ENCODE data around the gene MYLK. TPM values are rescaled to one million over a fixed set of nuclear protein-coding genes. Genes with fewer than 3 reads are reported as not detected.
"Not testable (repeated sequence)": the region's sequence is repeated elsewhere in the genome, so short reads cannot be mapped to it uniquely, and the experiment has no call there.

Gene MYLK
- total RNA-seq, 1 donor from 2014 or later: 80.3 TPM

DNA sequence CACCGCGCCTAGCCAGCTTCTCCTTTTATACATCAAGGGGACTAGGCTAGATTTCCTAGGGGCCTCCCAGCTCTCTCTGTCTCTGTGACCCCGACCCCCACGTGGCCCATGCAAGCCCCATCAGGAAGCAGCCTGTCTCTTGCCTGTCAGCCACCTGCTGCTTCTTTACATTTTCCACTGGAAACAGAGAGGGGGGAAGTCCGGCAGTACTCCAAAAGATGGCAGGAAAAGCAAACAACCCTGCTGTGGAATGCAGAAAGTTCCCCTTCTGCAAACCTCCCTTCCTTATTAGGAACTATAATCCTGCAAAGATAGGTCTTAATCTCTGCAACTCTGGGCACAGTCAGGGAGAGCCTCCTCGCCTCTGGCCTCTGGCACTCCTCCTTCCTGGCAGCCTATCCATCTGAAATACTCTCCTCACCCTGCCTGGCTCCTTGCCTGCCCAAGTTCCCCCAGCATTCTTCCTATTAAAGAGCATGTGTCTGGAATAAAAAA lies 251.9 kb downstream of the MYLK start:
- no peak for DNase-seq (ENCODE audit: low spot score)

DNA sequence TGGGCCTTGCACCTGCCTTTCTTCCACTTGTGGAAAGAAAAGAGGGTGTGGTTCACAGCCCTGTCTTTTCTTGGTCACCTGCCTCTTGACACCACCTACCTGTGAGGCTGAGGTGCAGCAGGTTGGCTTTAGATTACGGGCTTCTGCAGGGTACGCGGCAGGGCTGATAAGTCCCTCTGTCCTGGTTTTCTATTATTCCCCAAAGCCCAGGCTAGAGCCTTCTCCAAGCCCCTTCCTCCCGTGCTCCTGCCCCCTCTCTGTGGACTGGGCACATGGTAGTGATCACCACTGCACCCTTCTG lies 254.4 kb downstream of the MYLK start:
- DNase-seq (ENCODE audit: low spot score): no peak

DNA sequence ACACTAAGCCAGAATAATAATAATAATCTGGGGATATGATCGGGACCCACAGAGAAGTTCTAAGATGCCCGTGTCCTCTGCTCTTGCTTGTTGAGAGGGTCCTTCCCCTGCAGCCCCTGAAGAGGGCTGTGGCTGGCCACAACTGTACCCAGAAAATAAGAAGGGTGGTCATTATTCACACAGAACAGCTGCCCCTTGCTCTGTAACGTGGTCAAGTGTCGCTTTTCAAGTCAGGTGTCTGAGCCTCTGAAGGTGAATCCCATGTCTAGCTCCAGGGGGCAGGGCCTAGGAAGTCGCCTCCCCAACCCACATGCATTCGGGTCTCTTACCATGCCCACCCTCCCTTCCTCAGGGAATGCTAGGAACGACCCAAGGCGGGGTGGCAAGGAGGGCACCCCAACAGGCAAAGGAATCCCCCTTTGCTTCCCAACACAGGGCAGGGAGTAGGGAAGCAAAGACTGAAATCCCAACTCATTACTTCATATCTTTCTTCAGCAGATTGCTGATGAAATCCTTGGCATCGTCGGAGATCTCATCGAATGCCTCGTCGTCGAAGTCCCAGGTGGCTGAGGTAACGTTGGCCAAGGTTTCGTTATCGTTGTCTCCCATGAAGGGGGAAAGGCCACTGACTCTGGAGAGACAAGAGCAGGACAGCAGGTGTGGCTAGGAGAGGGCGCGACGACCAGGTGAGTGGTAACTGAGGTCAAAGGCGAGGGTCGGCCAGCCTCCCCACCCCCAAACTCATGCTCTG lies 255.0 kb downstream of the MYLK start:
- no peak for DNase-seq (ENCODE audit: low spot score)

DNA sequence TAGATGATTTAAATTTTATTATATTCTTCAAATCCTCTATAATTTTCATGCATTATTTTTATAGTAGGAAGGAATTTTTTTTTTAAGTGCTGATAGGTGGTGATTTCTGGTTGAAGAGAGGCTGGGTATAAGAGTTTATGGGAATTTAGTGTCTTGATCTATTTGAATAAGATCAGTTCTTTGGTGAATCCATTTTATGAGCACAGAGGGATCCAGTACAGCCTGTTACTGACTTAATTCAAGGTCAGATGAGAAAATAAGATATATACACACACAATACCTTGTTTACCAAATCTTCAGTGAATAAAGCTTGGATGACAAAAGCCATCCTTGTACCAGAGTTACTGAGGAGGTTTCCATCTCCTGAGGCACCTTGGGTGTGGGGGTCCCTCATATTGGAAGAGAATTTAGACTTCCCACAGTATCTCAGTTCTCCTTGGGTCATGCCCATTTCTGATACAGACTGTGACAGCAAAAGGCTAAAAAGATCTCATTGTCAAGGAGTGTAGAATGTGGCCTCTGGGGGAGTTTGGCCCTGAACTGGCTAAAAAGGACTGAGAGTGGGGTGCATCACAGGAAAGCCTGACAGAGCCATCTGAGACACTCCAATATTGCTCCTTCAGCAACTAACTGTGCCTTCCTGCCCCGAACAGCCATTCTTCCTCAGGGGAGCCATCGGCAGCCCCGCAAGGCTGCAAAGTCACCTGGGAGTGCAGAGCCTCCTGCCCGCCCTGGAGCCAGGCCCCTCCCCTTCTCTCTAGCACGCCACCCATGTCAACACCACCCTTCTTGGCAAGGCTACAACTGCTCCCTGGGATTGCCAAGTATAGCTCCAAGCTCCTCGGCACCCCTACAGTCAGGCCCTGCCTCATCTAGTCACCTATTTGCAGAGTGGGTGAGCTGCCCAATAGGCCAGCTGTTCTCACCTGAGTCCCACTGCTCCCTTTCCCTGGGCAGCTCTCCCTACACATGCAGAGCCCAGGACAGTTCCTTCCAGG lies 256.2 kb downstream of the MYLK start:
- DNase-seq (ENCODE audit: low spot score): no peak

DNA sequence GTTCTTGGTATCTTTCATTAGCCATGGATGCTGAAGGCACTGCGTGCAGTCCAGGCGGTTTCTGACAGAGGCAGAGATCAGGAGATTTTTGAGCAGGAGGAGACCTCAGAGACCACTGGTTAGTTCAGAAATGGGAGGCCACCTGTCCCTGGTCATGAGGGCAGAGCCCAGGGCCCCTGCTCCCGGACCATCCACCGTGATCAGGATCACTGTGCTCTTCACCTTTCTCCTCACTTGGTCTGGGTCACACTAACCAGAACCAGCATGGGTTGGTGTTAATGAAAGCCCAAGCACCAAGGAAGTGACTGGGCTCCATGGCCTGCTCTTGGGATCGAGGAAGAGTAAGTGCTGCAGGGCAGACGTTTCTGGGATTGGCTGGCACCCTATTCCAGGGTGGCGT lies 257.3 kb downstream of the MYLK start:
- no peak for DNase-seq (ENCODE audit: low spot score)

- DNase-seq (ENCODE audit: low spot score): no peak
These were observed 259.8 kb downstream of the MYLK start for GRCh38 chr3:123624302-123624701.

DNA sequence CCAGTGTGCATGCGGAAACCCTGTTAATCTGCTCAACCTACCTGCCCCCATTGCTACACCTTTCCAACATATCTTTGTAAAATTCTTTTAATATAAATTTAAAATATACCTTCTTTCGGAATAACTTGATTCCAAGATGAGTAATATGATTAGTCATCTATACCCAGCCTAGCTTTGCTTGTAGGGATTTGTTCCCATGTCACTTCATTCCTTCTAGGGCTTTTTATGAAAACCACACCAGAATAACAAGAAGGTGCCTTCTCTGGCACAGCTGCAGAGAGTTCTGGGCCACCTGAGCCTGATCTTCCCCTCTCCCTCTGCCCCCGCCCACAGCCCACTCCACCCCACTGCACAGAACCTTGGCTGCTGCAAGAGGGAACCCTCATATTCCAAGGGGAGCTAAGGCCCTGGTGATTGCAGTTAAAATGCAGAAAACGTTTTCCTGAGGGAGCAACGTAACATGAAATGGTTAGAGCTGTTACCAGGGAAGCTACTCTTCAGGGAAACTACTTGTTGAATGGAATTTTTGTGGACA lies 260.7 kb downstream of the MYLK start:
- no peak for DNase-seq (ENCODE audit: low spot score)

GRCh38 chr3:123622766-123623165 lies 261.4 kb downstream of the MYLK start:
- DNase-seq (ENCODE audit: low spot score): no peak

DNA sequence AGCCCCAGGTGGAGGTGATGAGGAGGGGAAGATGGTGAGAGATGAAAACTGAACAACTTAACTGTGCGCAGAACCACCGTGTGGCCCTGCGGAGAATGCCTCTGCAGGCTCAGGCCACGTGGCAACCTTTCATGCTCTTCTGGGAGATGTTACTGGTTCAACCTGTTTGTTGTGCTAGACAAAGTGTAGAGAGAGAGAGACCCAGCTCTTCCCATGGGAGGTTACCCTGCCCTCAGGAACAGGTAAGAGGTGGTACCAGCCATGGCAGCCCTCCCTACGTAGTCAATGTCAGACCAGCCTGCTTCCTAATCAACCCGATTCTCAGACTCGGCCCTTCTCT lies 262.3 kb downstream of the MYLK start:
- no peak for DNase-seq (ENCODE audit: low spot score)

- no peak for DNase-seq (ENCODE audit: low spot score)
These were observed 262.8 kb downstream of the MYLK start for GRCh38 chr3:123621186-123621849.

GRCh38 chr3:123620343-123620742 lies 263.8 kb downstream of the MYLK start:
- DNase-seq (ENCODE audit: low spot score): no peak

- DNase-seq (ENCODE audit: low spot score): no peak
These were observed 265.2 kb downstream of the MYLK start for GRCh38 chr3:123618768-123619484.

DNA sequence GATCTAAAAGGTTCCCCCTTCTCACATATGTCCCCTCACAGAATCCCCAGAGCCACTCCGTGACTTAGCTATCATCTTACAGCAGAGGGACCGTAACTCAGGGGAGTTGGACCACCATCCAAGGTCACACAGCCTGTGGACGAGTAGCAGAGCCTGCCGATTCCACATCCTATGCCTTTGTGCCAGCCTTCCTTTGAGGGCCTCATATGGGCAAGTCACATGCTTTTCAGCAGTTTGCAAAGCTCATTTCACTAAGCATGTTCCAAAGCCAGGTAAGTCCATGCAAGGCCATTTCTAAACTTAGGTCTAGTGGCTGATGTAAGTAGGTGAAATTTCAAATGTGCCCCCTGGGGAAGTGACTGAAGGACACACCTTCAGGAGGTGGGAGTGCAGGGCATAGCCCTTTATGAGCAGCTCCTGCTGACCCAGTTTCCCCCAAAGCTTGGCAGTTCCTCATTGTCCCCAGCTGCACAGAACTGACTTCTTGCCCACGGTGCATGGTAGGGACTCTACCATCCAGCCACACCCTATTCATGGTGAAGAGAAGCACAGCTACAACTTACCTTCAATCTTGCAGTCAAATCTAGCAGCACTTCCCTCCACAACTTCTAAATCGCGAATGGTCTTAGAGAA lies 265.9 kb downstream of the MYLK start:
- no peak for DNase-seq (ENCODE audit: low spot score)

GRCh38 chr3:123616593-123616992 lies 267.5 kb downstream of the MYLK start:
- DNase-seq (ENCODE audit: low spot score): no peak

DNA sequence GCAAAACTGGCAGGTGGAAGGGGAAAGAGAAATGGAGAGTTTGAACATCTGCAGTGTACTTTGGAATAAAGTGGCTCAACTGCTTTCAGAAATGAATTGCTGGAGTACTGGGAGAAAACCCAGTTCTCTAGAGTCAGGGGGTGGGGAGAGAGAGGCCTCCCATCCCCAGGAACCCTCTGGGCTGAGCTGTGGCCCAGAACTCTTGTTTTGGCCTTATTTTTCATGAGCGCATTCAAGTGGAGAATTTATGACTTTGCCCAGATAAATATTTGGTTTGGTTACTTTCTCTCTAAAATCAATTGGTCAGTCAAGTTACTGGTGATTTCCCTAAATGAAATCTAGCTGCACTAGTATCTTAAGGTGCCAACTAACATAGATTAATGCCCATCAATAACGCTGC lies 270.6 kb downstream of the MYLK start:
- DNase-seq (ENCODE audit: low spot score): no peak

DNA sequence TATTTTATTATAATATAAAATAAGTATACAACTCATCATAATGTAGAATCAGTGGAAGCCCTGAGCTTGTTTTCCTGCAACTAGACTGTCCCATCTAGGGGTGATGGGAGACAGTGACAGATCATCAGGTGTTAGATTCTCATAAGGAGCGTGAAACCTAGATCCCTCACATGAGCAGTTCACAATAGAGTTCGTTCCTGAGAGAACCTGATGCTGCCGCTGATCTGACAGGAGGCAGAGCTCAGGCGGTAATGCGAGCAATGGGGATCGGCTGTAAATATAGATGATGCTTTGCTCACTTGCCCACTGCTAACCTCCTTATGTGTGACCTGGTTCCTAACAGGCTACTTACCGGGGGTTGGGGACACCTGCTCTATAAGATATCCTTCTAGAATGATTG lies 272.5 kb downstream of the MYLK start:
- not testable (repeated sequence) for DNase-seq (ENCODE audit: low spot score)

GRCh38 chr3:123611082-123611481 lies 273.1 kb downstream of the MYLK start:
- DNase-seq (ENCODE audit: low spot score): no peak

DNA sequence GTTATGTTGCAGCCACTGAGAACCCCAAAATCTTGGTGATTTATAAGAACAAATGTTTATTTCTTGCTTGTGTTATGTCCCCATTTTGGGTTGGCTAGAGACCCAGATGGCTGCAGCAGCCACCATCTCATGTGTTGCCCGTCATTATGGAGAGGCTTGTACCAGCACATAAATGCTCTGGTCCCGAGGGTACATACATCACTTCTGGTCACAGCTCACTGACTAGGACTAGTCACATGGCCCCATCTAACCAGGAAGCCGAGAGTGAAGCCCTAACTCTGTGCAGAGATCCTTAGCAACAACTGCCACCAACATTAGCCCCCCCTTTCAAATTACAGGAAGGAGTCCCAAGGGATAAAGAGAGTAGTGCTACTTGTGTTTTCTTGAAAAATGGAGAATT lies 273.8 kb downstream of the MYLK start:
- DNase-seq (ENCODE audit: low spot score): no peak

GRCh38 chr3:123609063-123609462 lies 275.1 kb downstream of the MYLK start:
- DNase-seq (ENCODE audit: low spot score): no peak

DNA sequence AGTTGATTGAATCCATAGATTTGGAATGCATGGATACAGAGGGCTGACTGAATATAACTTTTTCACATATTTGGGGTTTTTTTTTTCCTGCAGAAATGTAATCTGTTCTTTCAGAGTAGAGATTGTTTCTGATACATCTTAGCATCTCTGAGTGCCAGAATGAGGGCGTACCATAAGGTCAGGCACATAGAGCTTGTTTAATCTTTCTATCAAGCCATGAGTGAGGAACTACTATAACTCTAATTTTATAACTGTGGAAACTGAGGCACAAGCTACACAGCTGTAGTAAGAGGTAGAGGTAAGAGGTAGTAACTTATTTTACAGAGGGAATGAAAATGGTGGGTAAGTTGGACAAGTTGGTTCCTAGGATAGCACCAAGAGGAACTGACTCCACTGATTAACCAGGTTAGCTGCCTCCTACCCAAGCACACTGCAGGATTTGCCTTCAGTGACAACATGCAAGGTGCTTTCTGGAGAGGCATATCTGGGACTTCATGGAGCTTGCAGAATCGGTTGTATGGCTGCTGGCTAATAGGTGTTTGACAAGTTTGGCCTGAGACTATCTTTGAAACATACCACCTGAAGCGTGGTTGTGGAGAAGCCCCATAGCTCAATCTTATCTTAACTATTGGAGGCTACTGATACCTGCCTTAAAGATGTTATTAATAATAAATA lies 275.7 kb downstream of the MYLK start:
- DNase-seq (ENCODE audit: low spot score): no peak
